Stimulated activated CD8-positive, alpha-beta memory T cell treated with anti-CD3 and anti-CD28 coated beads, Interleukin-15, amount 100 ng/mL, for 4 hours (primary cell): ENCODE measurements around the gene ZCWPW1.
"Not testable (repeated sequence)": the region's sequence is repeated elsewhere in the genome, so short reads cannot be mapped to it uniquely, and the experiment has no call there.

ENCODE experiments used
- DNase-seq, 2 donors: peaks; one replicate each; pipeline ENCODE4 v3.0.0-alpha.2; 2020; ENCODE audit warnings: low read depth in 2 of 2

ZCWPW1 gene

GRCh38 chr7:100455206-100455605 is 26.7 kb upstream of the ZCWPW1 start:
- no peak for DNase-seq

- DNase-seq, result not testable (repeated sequence)
Observed at GRCh38 chr7:100453854-100454253, 25.4 kb upstream of the ZCWPW1 start.

DNA sequence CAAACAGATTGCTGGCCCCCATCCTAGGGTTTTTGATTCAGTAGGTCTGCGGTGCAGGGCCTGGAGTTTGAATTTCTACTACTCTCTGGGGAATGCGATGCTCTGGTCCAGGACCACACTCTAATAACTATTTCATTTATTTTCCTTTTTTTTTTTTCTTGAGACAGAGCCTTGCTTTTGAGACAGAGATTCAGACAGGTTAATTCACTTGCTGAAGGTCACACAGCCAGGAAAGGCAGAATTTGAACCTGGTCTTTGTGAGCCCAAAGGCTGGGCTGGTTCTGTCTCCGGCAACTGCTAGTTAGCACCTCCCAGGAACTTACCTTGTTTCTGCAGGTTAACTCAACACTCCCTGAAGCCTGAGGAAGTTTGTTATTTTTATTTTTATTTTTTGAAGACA is 24.0 kb upstream of the ZCWPW1 start:
- DNase-seq, result no peak

GRCh38 chr7:100449190-100449795 is 20.8 kb upstream of the ZCWPW1 start:
- DNase-seq, result no peak

DNA sequence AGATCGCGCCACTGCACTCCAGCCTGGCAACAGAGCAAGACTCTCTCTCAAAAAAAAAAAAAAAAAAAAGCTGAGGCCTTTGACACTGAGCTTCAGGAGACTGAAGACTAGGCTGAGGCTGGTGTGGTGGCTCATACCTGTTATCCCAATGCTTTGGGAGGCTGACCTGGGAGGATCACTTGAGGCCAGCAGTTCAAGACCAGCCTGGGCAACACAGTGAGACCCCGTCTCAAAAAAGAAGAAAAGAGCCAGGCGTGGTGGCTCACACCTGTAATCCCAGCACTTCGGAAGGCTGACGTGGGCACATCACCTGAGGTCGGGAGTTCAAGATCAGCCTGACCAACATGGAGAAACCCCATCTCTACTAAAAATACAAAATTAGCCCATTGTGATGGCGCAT is 18.9 kb upstream of the ZCWPW1 start:
- not testable (repeated sequence) for DNase-seq

GRCh38 chr7:100446040-100446439 is 17.5 kb upstream of the ZCWPW1 start:
- no peak for DNase-seq

DNA sequence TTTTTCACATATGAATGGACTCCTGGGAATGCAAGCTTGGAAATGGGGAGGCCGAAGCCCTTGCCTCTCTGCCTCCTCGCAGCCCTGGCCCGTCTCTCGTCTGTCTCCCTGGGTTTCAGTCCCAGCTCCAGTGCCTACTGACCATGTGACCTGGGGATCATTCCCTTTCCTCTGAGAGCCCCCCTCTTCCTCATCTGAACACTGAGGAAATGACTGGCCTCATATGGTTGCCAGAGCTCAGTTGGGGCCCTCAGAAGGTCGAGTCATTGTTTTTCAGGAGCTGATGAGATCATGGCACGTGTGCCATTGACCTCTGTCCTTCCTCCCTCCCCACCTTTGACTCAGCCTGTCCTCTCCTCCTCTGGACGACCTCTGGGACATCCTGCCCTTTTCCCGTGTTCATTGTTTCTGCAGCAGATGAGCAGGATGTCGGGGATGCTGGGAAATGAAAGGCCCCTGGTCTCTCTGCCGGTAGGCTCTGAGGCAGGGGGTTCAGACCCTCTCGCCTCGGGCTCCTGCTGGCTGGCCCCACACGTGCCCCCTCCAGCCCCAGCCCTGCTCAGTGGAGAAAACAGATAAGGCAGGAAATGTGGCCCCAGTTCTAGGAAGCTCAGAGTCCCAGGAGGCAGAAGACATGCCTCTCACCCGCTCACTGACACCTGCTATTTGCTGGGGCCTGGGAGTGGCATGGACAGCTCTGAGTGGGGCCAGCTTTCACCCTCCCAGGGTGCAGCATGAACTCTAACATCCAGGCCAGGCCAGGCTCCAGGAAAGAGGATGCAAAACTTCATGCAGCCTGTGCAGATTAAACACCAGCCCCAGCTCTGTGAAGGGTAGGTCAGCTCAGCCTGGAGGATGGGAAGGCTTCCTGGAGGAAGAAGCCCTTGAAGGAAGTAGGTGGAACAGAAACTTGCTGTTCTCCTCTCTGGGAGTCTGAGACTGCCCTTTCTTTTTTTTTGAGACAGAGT is 16.1 kb upstream of the ZCWPW1 start:
- DNase-seq, result no peak

DNA sequence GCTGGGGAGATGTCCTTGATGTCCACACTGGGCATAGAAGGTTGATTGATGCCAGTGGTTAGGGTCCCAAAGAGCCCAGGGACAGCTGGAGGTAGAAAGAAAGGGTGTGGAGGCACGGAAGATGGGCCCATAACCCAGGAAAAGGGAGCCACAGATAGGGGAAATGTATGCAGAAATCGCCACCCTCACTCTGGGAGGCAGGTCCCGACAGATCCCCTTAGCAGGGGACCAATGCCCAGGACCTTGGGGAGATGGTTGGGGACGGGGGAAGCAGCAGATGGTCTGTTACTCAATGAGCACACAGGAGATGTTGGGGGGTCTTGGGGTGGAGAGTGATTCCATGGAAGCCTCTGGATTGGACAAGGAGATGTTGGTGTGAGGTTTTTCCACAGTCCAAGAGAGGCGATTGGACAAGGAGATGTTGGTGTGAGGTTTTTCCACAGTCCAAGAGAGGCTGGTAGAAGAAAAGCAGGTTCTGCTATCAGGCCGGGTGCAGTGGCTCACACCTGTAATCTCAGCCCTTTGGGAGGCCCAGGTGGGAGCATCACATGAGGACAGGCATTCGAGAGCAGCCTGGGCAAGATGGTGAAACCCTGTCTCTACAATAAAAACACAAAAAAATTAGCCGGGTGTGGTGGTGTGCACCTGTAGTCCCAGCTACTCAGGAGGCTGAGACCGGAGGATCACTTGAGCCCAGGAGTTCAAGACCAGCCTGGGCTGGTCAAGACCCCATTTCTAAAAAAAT is 14.8 kb upstream of the ZCWPW1 start:
- no peak for DNase-seq

DNA sequence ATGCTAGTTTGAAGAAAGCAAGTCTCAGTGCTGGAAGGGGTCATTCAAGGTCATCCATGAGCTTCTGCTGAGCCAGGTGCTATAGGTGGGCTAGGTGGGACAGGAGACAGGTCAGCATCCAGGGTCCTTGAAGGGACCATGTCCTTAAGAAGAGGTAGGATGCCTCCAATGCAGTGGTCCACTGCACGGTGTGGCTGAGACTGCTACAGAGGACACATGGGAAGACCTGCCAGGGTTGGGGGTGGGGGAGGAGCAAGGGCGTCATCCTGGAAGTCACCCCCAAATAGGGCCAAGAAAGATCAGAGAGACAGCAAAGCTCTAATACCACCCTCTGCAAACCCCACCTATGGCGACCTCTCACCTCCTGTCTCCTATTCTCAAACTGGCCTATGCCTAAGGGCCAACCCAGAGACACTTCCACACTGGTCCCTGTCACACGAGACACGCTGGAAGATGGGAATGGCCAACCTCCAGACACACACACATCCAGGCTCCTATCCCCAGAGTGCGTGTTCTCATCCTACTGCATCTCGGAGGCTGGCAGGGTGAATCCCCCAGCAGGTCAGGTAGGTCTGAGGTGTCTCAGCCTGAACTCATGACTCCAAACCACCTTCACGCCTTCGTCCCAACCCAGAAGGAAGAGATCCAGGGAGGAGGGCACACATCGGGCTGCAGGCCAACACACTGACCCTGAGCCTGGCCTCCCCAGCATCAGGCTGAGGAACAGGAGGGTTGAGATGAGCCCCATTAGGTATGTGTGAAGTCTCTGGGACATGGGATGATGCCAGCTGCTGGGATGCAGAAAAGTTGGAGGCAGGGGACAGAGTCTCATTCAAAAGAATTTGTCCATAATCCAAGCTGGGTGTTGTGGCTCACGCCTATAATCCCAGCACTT is 13.4 kb upstream of the ZCWPW1 start:
- DNase-seq, result no peak

GRCh38 chr7:100439244-100439643 is 10.7 kb upstream of the ZCWPW1 start:
- DNase-seq, result not testable (repeated sequence)

- DNase-seq, result not testable (repeated sequence)
Observed at GRCh38 chr7:100438731-100439130, 10.2 kb upstream of the ZCWPW1 start.

GRCh38 chr7:100438172-100438571 is 9.7 kb upstream of the ZCWPW1 start:
- DNase-seq, result no peak

- DNase-seq, result no peak
Observed at GRCh38 chr7:100437150-100438100, 8.9 kb upstream of the ZCWPW1 start.

DNA sequence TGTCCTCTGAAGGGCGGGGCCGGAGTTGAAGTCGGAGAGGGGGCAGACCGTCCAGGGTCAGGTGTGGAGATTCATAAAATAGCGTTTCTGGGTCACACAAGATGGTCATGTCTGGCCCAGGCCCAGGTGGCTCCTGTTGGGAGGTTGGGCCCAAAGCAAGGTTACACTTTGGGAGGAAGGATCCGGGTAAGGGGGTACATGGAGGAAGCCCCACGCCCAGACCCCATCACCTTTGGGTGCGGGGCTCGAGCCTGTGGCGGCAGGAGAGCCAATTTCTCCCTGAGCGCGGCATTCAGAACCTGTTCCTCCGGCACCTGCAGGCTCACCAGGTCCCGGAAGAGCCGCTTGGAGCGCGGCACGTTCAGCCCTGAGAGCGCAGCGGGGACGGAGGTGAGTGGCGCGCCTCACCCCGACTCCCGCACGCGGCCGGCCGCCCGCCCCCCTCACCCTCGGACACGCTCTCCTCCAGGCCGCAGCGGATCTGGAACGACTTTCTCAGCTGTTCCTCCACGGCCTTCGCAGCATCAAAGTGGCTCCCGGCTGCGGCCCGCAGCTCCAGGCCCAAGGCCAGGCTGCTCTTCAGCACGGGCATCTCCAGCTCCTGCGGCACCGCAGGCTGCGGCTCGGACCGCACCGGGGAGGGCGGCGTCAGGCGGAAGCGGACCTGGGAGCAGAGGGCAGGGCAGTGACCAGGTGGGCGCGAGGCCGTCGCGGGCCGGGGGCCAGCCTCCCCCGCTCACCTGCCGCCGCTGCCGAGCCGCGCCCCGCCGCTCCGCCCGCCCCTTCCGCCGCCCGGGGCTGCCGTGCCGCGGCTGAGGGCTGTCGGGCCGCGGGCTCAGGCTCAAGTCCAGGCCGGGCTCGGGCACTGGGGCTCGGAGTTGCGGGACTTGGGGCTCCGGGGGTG is 7.2 kb upstream of the ZCWPW1 start:
- no peak for DNase-seq

DNA sequence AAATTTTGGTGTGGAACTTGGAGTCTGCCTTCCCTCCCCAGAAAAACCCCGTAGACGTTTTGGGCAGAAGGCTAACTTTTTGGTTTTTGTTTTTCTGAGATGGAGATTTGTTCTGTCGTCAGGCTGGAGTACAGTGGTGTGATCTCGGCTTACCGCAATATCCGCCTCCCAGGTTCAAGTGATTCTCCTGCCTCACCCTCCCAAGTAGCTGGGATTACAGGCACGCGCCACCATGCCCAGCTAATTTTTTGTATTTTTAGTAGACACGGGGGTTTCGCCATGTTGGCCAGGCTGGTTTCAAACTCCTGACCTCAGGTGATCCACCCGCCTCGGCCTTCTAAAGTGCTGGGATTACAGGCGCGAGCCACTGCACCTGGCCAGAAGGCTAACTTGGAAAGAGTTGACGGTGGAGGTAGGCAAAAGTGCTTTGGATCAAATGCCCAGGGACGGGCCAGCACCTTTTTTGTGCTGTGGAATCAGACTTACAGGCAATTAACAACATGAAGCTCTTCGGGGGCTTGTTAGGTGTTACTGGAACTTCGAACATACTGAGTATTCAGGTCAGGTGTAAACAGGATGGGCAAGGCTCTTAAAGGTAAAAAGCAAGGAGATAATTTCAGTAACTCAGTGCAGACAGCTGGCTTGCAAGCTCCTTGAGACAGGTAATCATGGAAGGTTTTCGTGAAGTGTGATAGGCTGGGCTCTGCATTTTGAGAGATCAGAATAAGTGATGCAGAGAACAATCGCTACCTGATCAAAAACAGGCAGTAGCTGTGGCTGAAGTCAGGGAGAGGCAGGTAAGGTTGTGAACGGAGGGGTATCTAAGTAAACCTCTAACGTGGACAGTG is 6.0 kb upstream of the ZCWPW1 start:
- no peak for DNase-seq

DNA sequence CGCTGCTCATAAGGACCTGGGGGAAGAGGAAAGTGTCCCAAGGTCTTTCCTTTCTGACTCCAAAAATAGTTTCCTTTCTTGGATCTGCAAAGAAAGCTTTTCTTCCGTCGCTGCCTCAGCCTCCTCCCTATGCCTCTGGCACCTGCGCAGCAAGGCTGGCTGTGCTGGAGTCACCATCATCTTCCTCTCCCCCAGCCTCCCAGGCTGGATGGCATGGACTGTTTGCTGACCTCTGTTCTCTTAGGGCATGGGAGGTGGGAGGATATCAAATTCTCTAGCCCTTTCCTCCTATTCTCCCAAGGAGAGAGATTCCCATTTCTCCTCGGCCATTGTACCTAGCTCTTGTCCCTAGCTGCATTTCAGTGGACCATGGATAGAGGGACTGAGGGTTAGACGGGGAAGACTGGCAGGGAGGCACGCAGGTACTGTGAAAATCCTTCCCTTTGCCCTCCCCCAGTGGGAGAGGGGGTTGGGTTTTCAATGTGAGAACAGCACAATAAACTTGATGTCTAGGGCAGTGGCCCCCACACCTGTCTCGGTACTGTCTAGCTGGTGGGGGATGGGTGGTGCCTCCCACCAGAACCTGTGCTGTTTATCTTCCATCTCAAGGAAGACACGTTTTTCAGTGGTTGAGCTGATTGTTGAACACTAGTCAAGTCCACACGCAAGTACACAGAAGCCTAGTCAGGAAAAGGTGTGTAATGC is 5.2 kb upstream of the ZCWPW1 start:
- DNase-seq, result no peak

DNA sequence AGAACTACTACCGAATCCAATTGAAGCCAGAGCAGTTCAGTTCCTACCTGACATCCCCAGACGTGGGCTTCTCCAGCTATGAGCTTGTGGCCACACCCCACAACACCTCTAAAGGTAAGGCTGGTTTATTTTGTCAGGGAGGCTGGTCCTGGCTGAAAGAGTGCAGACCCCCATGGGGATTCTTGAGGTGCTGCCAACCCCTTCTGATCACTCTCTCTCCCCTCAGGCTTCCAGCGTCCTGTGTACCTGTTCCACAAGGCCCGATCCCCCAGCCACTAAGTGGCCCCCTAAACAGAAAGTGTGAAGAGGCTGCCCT is 4.7 kb upstream of the ZCWPW1 start:
- no peak for DNase-seq
